Bronchial epithelial cell (primary cell): Measurements from ENCODE around the gene DCLK2. TPM values are rescaled to one million over a fixed set of nuclear protein-coding genes. Genes with fewer than 3 reads are reported as not detected.

Source experiments
- DNase-seq: peaks from one replicate; pipeline ENCODE4 v3.0.0-alpha.2; 2010; ENCODE audit warnings: low read depth
- FAIRE-seq: peaks from 2 replicates; lab custom pipeline; 2011; peaks lifted over from hg19 to GRCh38; lab: Jason Lieb, UNC
- H3K27me3 ChIP-seq: 2 replicates; pipeline ENCODE4 v1.5.1; 2011; ENCODE audit warnings: low read length; ENCODE audit not compliant: control insufficient read depth, insufficient read depth
- H3K36me3 ChIP-seq: 2 replicates; pipeline ENCODE4 v1.5.1; 2011; ENCODE audit warnings: low read length; ENCODE audit not compliant: control insufficient read depth, insufficient read depth
- H3K4me3 ChIP-seq: 2 replicates; pipeline ENCODE4 v1.5.1; 2011; ENCODE audit warnings: mild to moderate bottlenecking, low read depth, low read length, control low read depth
- CTCF ChIP-seq: IDR thresholded peaks from 2 replicates; pipeline ENCODE4 v1.5.1; 2011; ENCODE audit warnings: mild to moderate bottlenecking, moderate library complexity, low read length, control low read depth, inconsistent platforms; ENCODE audit not compliant: insufficient read depth, severe bottlenecking
- total RNA-seq: library from RNA; depleted of rRNA; stranded (reverse); fragments of >200 nt; gene quantifications from 2 replicates; pipeline ENCODE4 v1.2.1, GENCODE V29; 2014

The DCLK2 gene
- total RNA-seq, 1 donor from 2014 or later, result not detected

- FAIRE-seq (no peak), DNase-seq (peak; percentile 49)
- Histone ChIP-seq H3K27me3 (no peaks in the 10 kb centered on the region), H3K4me3 (no peak overlapping the region), H3K36me3 (no peaks in the 10 kb centered on the region)
- TF ChIP-seq CTCF, result no peak
These were observed 11.5 kb downstream of the DCLK2 start for GRCh38 chr4:150089732-150090131.

GRCh38 chr4:150090836-150091235 lies 12.6 kb downstream of the DCLK2 start:
- FAIRE-seq, result no peak
- no peak for TF ChIP-seq CTCF
- Histone ChIP-seq H3K36me3 (no peaks in the 10 kb centered on the region), H3K4me3 (no peak overlapping the region), H3K27me3 (no peaks in the 10 kb centered on the region)
- DNase-seq, result no peak

- Histone ChIP-seq H3K27me3 (no peaks in the 10 kb centered on the region), H3K4me3 (no peak overlapping the region), H3K36me3 (no peaks in the 10 kb centered on the region)
- no peak for TF ChIP-seq CTCF
- DNase-seq (no peak), FAIRE-seq (no peak)
These were observed 16.4 kb downstream of the DCLK2 start for GRCh38 chr4:150094676-150095075.

GRCh38 chr4:150096625-150097024 lies 18.4 kb downstream of the DCLK2 start:
- no peak overlapping the region for H3K4me3 ChIP-seq
- FAIRE-seq (no peak), DNase-seq (no peak)
- H3K27me3 ChIP-seq, result no peaks in the 10 kb centered on the region
- TF ChIP-seq CTCF, result no peak
- no peaks in the 10 kb centered on the region for H3K36me3 ChIP-seq

- FAIRE-seq, result no peak
- no peak for TF ChIP-seq CTCF
- Histone ChIP-seq H3K27me3 (no peaks in the 10 kb centered on the region), H3K4me3 (no peak overlapping the region), H3K36me3 (no peaks in the 10 kb centered on the region)
- DNase-seq, result no peak
These were observed 20.0 kb downstream of the DCLK2 start for GRCh38 chr4:150098214-150098613.

DNA sequence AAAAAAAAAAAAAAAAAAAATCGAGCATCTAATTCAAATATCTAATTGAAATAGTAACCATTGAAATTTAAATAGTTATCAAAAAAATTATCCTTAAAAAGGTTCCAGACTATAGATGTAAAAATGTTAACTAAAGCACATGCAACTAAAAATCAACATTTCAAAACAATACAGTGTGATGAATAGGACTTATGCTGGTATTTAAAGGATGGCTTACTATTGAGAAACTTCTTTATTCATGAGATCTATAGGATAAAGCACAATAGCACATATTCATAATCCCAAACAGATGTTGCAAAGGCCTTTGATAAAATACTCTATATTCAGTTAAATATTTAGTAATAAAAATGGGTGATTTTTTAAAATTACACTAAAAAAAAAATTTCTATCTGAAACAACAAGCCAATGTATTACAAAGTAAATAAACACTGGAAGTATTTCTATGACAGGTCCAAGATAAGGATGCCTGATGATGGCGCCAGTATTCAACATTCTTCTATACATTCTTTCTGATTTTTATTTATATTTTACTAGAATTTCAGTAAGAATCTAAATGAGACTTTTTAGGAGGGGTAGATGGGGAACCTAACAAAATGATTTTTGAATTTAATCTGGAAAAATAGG lies 26.3 kb downstream of the DCLK2 start:
- no peak for FAIRE-seq

More for the DNA sequence above, 26.3 kb downstream of the DCLK2 start:
- Histone ChIP-seq H3K36me3 (no peaks in the 10 kb centered on the region), H3K4me3 (no peak overlapping the region), H3K27me3 (no peaks in the 10 kb centered on the region)
- TF ChIP-seq CTCF, result no peak
- no peak for DNase-seq
